ENCODE results near the gene CAPN8.

CAPN8 gene

GRCh38 chr1:223707256-223708000, 41.9 kb upstream of the CAPN8 start:
- Histone ChIP-seq H3K27ac (ENCODE audit: low read depth, low read length) (no peak overlapping the region), H3F3A (ENCODE audit: control insufficient read depth, insufficient read depth) (no peaks in the 10 kb centered on the region), H3K4me3 (ENCODE audit: low read length) (no peak overlapping the region), H3K27me3 (ENCODE audit: control insufficient read depth, low read length) (peaks cover 18% of the 10 kb centered on the region), H3K9me3 (ENCODE audit: control insufficient read depth, insufficient read depth, low read length) (no peaks in the 10 kb centered on the region), H3K36me3 (ENCODE audit: control insufficient read depth, low read length) (no peaks in the 10 kb centered on the region), H3K9me2 (replicated peaks; ENCODE audit: control insufficient read depth, low read length) (no peaks in the 10 kb centered on the region), H4K20me1 (ENCODE audit: control insufficient read depth, insufficient read depth, low read depth, low read length) (no peaks in the 10 kb centered on the region; the same call in 1 of the 2 replicates), H3K79me2 (ENCODE audit: control insufficient read depth, low read length) (no peaks in the 10 kb centered on the region), H3K4me1 (ENCODE audit: control insufficient read depth, low read length) (no peaks in the 10 kb centered on the region), H3K4me2 (ENCODE audit: low read length) (no peak overlapping the region)
- TF ChIP-seq EZH2phosphoT487 (IDR thresholded peaks at IDR 0.05; ENCODE audit: borderline replicate concordance, low read length) (no peak), CTCF (IDR thresholded peaks at IDR 0.05; ENCODE audit: low read depth, low read length, poor library complexity, severe bottlenecking) (no peak)

GRCh38 chr1:223706077-223706973, 40.8 kb upstream of the CAPN8 start:
- Histone ChIP-seq H3K9me2 (replicated peaks; ENCODE audit: control insufficient read depth, low read length) (no peaks in the 10 kb centered on the region), H3K79me2 (ENCODE audit: control insufficient read depth, low read length) (no peaks in the 10 kb centered on the region), H3K27me3 (ENCODE audit: control insufficient read depth, low read length) (peaks cover 18% of the 10 kb centered on the region), H3K4me2 (ENCODE audit: low read length) (no peak overlapping the region), H3K4me1 (ENCODE audit: control insufficient read depth, low read length) (no peaks in the 10 kb centered on the region), H3K9me3 (ENCODE audit: control insufficient read depth, insufficient read depth, low read length) (no peaks in the 10 kb centered on the region), H4K20me1 (ENCODE audit: control insufficient read depth, insufficient read depth, low read depth, low read length) (no peaks in the 10 kb centered on the region), H3F3A (ENCODE audit: control insufficient read depth, insufficient read depth) (no peaks in the 10 kb centered on the region), H3K4me3 (ENCODE audit: low read length) (no peak overlapping the region), H3K36me3 (ENCODE audit: control insufficient read depth, low read length) (no peaks in the 10 kb centered on the region), H3K27ac (ENCODE audit: low read depth, low read length) (no peak overlapping the region)
- TF ChIP-seq CTCF (IDR thresholded peaks at IDR 0.05; ENCODE audit: low read depth, low read length, poor library complexity, severe bottlenecking) = no peak
- TF ChIP-seq EZH2phosphoT487 (IDR thresholded peaks at IDR 0.05; ENCODE audit: borderline replicate concordance, low read length) = no peak

- H3K9me2 ChIP-seq (replicated peaks; ENCODE audit: control insufficient read depth, low read length) = no peaks in the 10 kb centered on the region
- H3K27me3 ChIP-seq (ENCODE audit: control insufficient read depth, low read length) = peaks cover 18% of the 10 kb centered on the region
- no peak for TF ChIP-seq CTCF (IDR thresholded peaks at IDR 0.05; ENCODE audit: low read depth, low read length, poor library complexity, severe bottlenecking)
- no peak for TF ChIP-seq EZH2phosphoT487 (IDR thresholded peaks at IDR 0.05; ENCODE audit: borderline replicate concordance, low read length)
- H3K79me2 ChIP-seq (ENCODE audit: control insufficient read depth, low read length) = no peaks in the 10 kb centered on the region
- no peaks in the 10 kb centered on the region for H3K36me3 ChIP-seq (ENCODE audit: control insufficient read depth, low read length)
- no peak overlapping the region for H3K4me2 ChIP-seq (ENCODE audit: low read length)
- no peaks in the 10 kb centered on the region for H3F3A ChIP-seq (ENCODE audit: control insufficient read depth, insufficient read depth)
- H3K9me3 ChIP-seq (ENCODE audit: control insufficient read depth, insufficient read depth, low read length) = no peaks in the 10 kb centered on the region
- H3K4me1 ChIP-seq (ENCODE audit: control insufficient read depth, low read length) = no peaks in the 10 kb centered on the region
- no peaks in the 10 kb centered on the region for H4K20me1 ChIP-seq (ENCODE audit: control insufficient read depth, insufficient read depth, low read depth, low read length)
- H3K4me3 ChIP-seq (ENCODE audit: low read length) = no peak overlapping the region
- no peak overlapping the region for H3K27ac ChIP-seq (ENCODE audit: low read depth, low read length)
Measured at GRCh38 chr1:223704921-223705878, 39.7 kb upstream of the CAPN8 start.
